ENCODE measurements around the gene DDIT3.
"Not testable (repeated sequence)": the region's sequence is repeated elsewhere in the genome, so short reads cannot be mapped to it uniquely, and the experiment has no call there.

DDIT3 gene

GRCh38 chr12:57502311-57502969 is 17.9 kb downstream of the DDIT3 start:
- H3K4me3 Mint-ChIP-seq: not testable (repeated sequence)

GRCh38 chr12:57500213-57500612 is 20.1 kb downstream of the DDIT3 start:
- Mint-ChIP-seq H3K4me3 (no peak overlapping the region), H3K36me3 (ENCODE audit: low read depth) (peaks cover 100% of the 10 kb centered on the region), H3K27ac (no peak overlapping the region), H3K4me1 (ENCODE audit: low read depth) (peaks cover 9% of the 10 kb centered on the region), H3K9me3 (no peaks in the 10 kb centered on the region), H3K27me3 (no peaks in the 10 kb centered on the region)
- intact Hi-C loops (cut with micrococcal nuclease): no loop called here

More at GRCh38 chr12:57502311-57502969, 17.9 kb downstream of the DDIT3 start:
- H3K27me3 Mint-ChIP-seq; H3K9me3 Mint-ChIP-seq; intact Hi-C loops (cut with micrococcal nuclease); H3K4me1 Mint-ChIP-seq (ENCODE audit: low read depth); H3K27ac Mint-ChIP-seq: not testable (repeated sequence)
- peaks cover 93% of the 10 kb centered on the region for H3K36me3 Mint-ChIP-seq (ENCODE audit: low read depth)

- Mint-ChIP-seq H3K4me1 (ENCODE audit: low read depth) (peaks cover 9% of the 10 kb centered on the region), H3K36me3 (ENCODE audit: low read depth) (peaks cover 97% of the 10 kb centered on the region), H3K27ac (no peak overlapping the region), H3K4me3 (no peak overlapping the region), H3K27me3 (no peaks in the 10 kb centered on the region), H3K9me3 (no peaks in the 10 kb centered on the region)
- intact Hi-C loops (cut with micrococcal nuclease): no loop called here
Measured at GRCh38 chr12:57498571-57498970, 21.7 kb downstream of the DDIT3 start.

- H3K36me3 Mint-ChIP-seq (ENCODE audit: low read depth): peaks cover 93% of the 10 kb centered on the region
- H3K27ac Mint-ChIP-seq: no peak overlapping the region
- peaks cover 9% of the 10 kb centered on the region for H3K4me1 Mint-ChIP-seq (ENCODE audit: low read depth)
Measured at GRCh38 chr12:57498132-57498502, 22.2 kb downstream of the DDIT3 start.

GRCh38 chr12:57497223-57498131 is 22.8 kb downstream of the DDIT3 start:
- no peak overlapping the region for H3K4me3 Mint-ChIP-seq
- H3K27ac Mint-ChIP-seq: peak overlapping the region; percentile 28
- no peaks in the 10 kb centered on the region for H3K9me3 Mint-ChIP-seq
- intact Hi-C loops (cut with micrococcal nuclease): no loop called here
- H3K4me1 Mint-ChIP-seq (ENCODE audit: low read depth): peaks cover 9% of the 10 kb centered on the region
- no peaks in the 10 kb centered on the region for H3K27me3 Mint-ChIP-seq
- H3K36me3 Mint-ChIP-seq (ENCODE audit: low read depth): peaks cover 91% of the 10 kb centered on the region

More at GRCh38 chr12:57498132-57498502, 22.2 kb downstream of the DDIT3 start:
- H3K27me3 Mint-ChIP-seq: no peaks in the 10 kb centered on the region
- no peak overlapping the region for H3K4me3 Mint-ChIP-seq
- no peaks in the 10 kb centered on the region for H3K9me3 Mint-ChIP-seq
- intact Hi-C loops (cut with micrococcal nuclease): no loop called here

- Mint-ChIP-seq H3K4me3 (no peak overlapping the region), H3K27me3 (no peaks in the 10 kb centered on the region), H3K9me3 (no peaks in the 10 kb centered on the region), H3K27ac (no peak overlapping the region), H3K36me3 (ENCODE audit: low read depth) (peaks cover 91% of the 10 kb centered on the region), H3K4me1 (ENCODE audit: low read depth) (peaks cover 9% of the 10 kb centered on the region)
- intact Hi-C loops (cut with micrococcal nuclease): no loop called here
Measured at GRCh38 chr12:57496822-57497221, 23.5 kb downstream of the DDIT3 start.

GRCh38 chr12:57495051-57495701 is 25.1 kb downstream of the DDIT3 start:
- Mint-ChIP-seq H3K4me1 (ENCODE audit: low read depth) (peaks cover 16% of the 10 kb centered on the region), H3K36me3 (ENCODE audit: low read depth) (peaks cover 91% of the 10 kb centered on the region)
- H3K9me3 Mint-ChIP-seq; H3K27me3 Mint-ChIP-seq; H3K4me3 Mint-ChIP-seq; intact Hi-C loops (cut with micrococcal nuclease); H3K27ac Mint-ChIP-seq: not testable (repeated sequence)

- Mint-ChIP-seq H3K4me1 (ENCODE audit: low read depth) (peaks cover 27% of the 10 kb centered on the region), H3K27ac (peak overlapping the region; percentile 2), H3K36me3 (ENCODE audit: low read depth) (peaks cover 80% of the 10 kb centered on the region), H3K27me3 (no peaks in the 10 kb centered on the region), H3K9me3 (no peaks in the 10 kb centered on the region), H3K4me3 (no peak overlapping the region)
- intact Hi-C loops (cut with micrococcal nuclease): no loop called here
Measured at GRCh38 chr12:57491393-57492280, 28.7 kb downstream of the DDIT3 start.

GRCh38 chr12:57490126-57490525 is 30.2 kb downstream of the DDIT3 start:
- Mint-ChIP-seq H3K9me3 (no peaks in the 10 kb centered on the region), H3K4me1 (ENCODE audit: low read depth) (peaks cover 27% of the 10 kb centered on the region), H3K4me3 (no peak overlapping the region), H3K27ac (no peak overlapping the region), H3K36me3 (ENCODE audit: low read depth) (peaks cover 65% of the 10 kb centered on the region), H3K27me3 (no peaks in the 10 kb centered on the region)
- intact Hi-C loops (cut with micrococcal nuclease): no loop called here

- Mint-ChIP-seq H3K4me3 (peak overlapping the region; percentile 90), H3K36me3 (ENCODE audit: low read depth) (peaks cover 56% of the 10 kb centered on the region), H3K4me1 (ENCODE audit: low read depth) (peaks cover 27% of the 10 kb centered on the region), H3K9me3 (no peaks in the 10 kb centered on the region), H3K27me3 (no peaks in the 10 kb centered on the region), H3K27ac (peak overlapping the region; percentile 91)
- intact Hi-C loops (cut with micrococcal nuclease): no loop called here
Measured at GRCh38 chr12:57489157-57489641, 31.1 kb downstream of the DDIT3 start.

GRCh38 chr12:57488402-57489156 is 31.7 kb downstream of the DDIT3 start:
- H3K27ac Mint-ChIP-seq: peak overlapping the region; percentile 91
- no peaks in the 10 kb centered on the region for H3K9me3 Mint-ChIP-seq
- intact Hi-C loops (cut with micrococcal nuclease): loop anchor here (1.0 kb wide), 1 partner anchor 32 kb away; the partner anchor contains the start of gene DDIT3
- H3K4me1 Mint-ChIP-seq (ENCODE audit: low read depth): peaks cover 27% of the 10 kb centered on the region
- peak overlapping the region; percentile 90 for H3K4me3 Mint-ChIP-seq
- no peaks in the 10 kb centered on the region for H3K27me3 Mint-ChIP-seq
- H3K36me3 Mint-ChIP-seq (ENCODE audit: low read depth): peaks cover 52% of the 10 kb centered on the region

- H3K4me1 Mint-ChIP-seq (ENCODE audit: low read depth): peaks cover 33% of the 10 kb centered on the region
Measured at GRCh38 chr12:57487597-57488401, 32.5 kb downstream of the DDIT3 start, which contains the start of gene MARS1. Gene MARS1 (plus strand): TSS chr12:57488068. CDS start chr12:57488091, 23 bp downstream.

More at GRCh38 chr12:57487597-57488401, 32.5 kb downstream of the DDIT3 start, which contains the start of gene MARS1:
- Mint-ChIP-seq H3K4me3 (peak within 1 kb of the TSS; percentile 90), H3K27ac (peak within 1 kb of the TSS; percentile 91), H3K36me3 (ENCODE audit: low read depth) (peaks cover 51% of the 10 kb centered on the region), H3K9me3 (no peaks in the 10 kb centered on the region), H3K27me3 (no peaks in the 10 kb centered on the region)
- intact Hi-C loops (cut with micrococcal nuclease): loop anchor here (1.0 kb wide), 3 partner anchors 9 to 60 kb away; partner anchors contain the start of genes DCTN2 and DDIT3
